Naive thymus-derived CD8-positive, alpha-beta T cell (primary cell): Measurements from ENCODE around the gene MBD5. TPM values are rescaled to one million over a fixed set of nuclear protein-coding genes. Genes with fewer than 3 reads are reported as not detected.
"Not testable (repeated sequence)": the region's sequence is repeated elsewhere in the genome, so short reads cannot be mapped to it uniquely, and the experiment has no call there.

Source experiments
- ATAC-seq, 2 donors: fragments of 150-1000 bp; cut with Tn5 transposase in 1 of 2; sonication (Bioruptor Pico), chemical (Tn5 transposase) in 1 of 2; 1 replicate in 1 of 2; 2 replicates in 1 of 2; pipeline ENCODE4 v1.10.0; 2021; ENCODE audit warnings: mild to moderate bottlenecking in 2 of 2, moderate library complexity in 2 of 2
- POLR2A ChIA-PET: fragments of 350-600 bp; sonication (Branson Sonifier 250); formaldehyde crosslinking; loops from one replicate; lab custom pipeline; 2021; ENCODE audit warnings: antibody characterized with exemption; lab: Charles Lee
- DNase-seq, 10 donors: peaks; one replicate each; pipeline versions ENCODE4 v3.0.0 to v3.0.0-alpha.2; 2020 to 2022
- H3K27ac Mint-ChIP-seq, 10 donors: one replicate each; pipeline ENCODE4 v1.8.0; 2020 to 2022; ENCODE audit warnings: mild to moderate bottlenecking in 10 of 10, mixed read lengths in 10 of 10, moderate library complexity in 4 of 10, inconsistent platforms in 1 of 10
- H3K27me3 Mint-ChIP-seq, 5 donors: one replicate each; pipeline ENCODE4 v1.8.0; 2021 to 2022; ENCODE audit warnings: mixed read lengths in 5 of 5
- H3K36me3 Mint-ChIP-seq, 3 donors: one replicate each; pipeline ENCODE4 v1.8.0; 2020 to 2022; ENCODE audit warnings: mixed read lengths in 3 of 3, mild to moderate bottlenecking in 2 of 3, inconsistent platforms in 1 of 3
- H3K4me1 Mint-ChIP-seq, 4 donors: one replicate each; pipeline ENCODE4 v1.8.0; 2021 to 2022; ENCODE audit warnings: mixed read lengths in 4 of 4
- H3K4me3 Mint-ChIP-seq, 10 donors: one replicate each; pipeline ENCODE4 v1.8.0; 2020 to 2022; ENCODE audit warnings: mild to moderate bottlenecking in 10 of 10, mixed read lengths in 10 of 10, moderate library complexity in 6 of 10, inconsistent platforms in 1 of 10
- H3K9me3 Mint-ChIP-seq, 9 donors: one replicate each; pipeline ENCODE4 v1.8.0; 2020 to 2022; ENCODE audit warnings: mixed read lengths in 9 of 9, mild to moderate bottlenecking in 3 of 9, inconsistent platforms in 1 of 9, moderate library complexity in 1 of 9
- polyA plus RNA-seq, 3 donors: library from polyadenylated mRNA; unstranded; fragments of 300-500 nt; fragmentation: Illumina TruSeq; gene quantifications; one replicate each; pipeline ENCODE4 v1.2.3, GENCODE V29; 2021
- total RNA-seq, 8 experiments: library from RNA in 2 of 8; stranded (reverse) in 2 of 8; gene quantifications; one replicate each; pipeline ENCODE4 v1.2.3 and lab custom pipeline; 2021 to 2026

Gene MBD5
- total and polyA plus RNA-seq, 5 experiments from 2014 or later = 11.7 to 54.1 (median 17.9) TPM

- POLR2A ChIA-PET = interaction anchor here (1.4 to 2.3 kb wide), 3 partner anchors 8 to 14 kb away, joined by 3 to 8 read pairs (median 6); no protein-coding TSS in a partner anchor
- Mint-ChIP-seq H3K36me3 (no peaks in the 10 kb centered on the region), H3K27ac (peak overlapping the region in 3 of 10 donors; percentile 36 to 79 (median 73)), H3K4me1 (peaks cover 38 to 85% (median 56%) of the 10 kb centered on the region in 4 donors), H3K9me3 (no peaks in the 10 kb centered on the region), H3K27me3 (no peaks in the 10 kb centered on the region), H3K4me3 (no peak overlapping the region)
- DNase-seq (no peak), ATAC-seq (no peak)
Observed at GRCh38 chr2:148533004-148533403, 512.1 kb downstream of the MBD5 start.

GRCh38 chr2:148533685-148534084 lies 512.8 kb downstream of the MBD5 start:
- Mint-ChIP-seq H3K9me3 (no peaks in the 10 kb centered on the region), H3K27me3 (no peaks in the 10 kb centered on the region), H3K4me1 (peaks cover 38 to 85% (median 55%) of the 10 kb centered on the region in 4 donors), H3K4me3 (peak overlapping the region in 1 of 10 donors; percentile 48), H3K36me3 (no peaks in the 10 kb centered on the region), H3K27ac (peak overlapping the region in 4 of 10 donors; percentile 0 to 79 (median 54))
- ATAC-seq (no peak), DNase-seq (no peak)
- POLR2A ChIA-PET = interaction anchor here (1.3 to 2.3 kb wide), 3 partner anchors 9 to 13 kb away, joined by 4 to 8 read pairs (median 6); no protein-coding TSS in a partner anchor

GRCh38 chr2:148534416-148535204 lies 513.7 kb downstream of the MBD5 start:
- Mint-ChIP-seq H3K4me1 (peaks cover 35 to 85% (median 53%) of the 10 kb centered on the region in 4 donors), H3K4me3 (no peak overlapping the region), H3K36me3 (no peaks in the 10 kb centered on the region), H3K27me3 (no peaks in the 10 kb centered on the region), H3K27ac (peak overlapping the region in 6 of 10 donors; percentile 0 to 83 (median 56)), H3K9me3 (no peaks in the 10 kb centered on the region)
- ATAC-seq (no peak), DNase-seq (no peak)
- POLR2A ChIA-PET = interaction anchor here (1.3 to 2.3 kb wide), 3 partner anchors 10 to 14 kb away, joined by 4 to 8 read pairs (median 6); no protein-coding TSS in a partner anchor

GRCh38 chr2:148538375-148538774 lies 517.5 kb downstream of the MBD5 start:
- DNase-seq = peak in 1 of 10 donors; percentile 16
- ATAC-seq = peak; percentile 60 to 65
- H3K36me3 Mint-ChIP-seq = no peaks in the 10 kb centered on the region
- H3K4me3 Mint-ChIP-seq = peak overlapping the region in 3 of 10 donors; percentile 14 to 33 (median 15)
- peak overlapping the region; percentile 44 to 95 (median 78) for H3K27ac Mint-ChIP-seq
- POLR2A ChIA-PET = interaction anchor here (0.5 to 6.9 kb wide), 6 partner anchors 8 to 55 kb away, joined by 3 to 62 read pairs (median 8); no protein-coding TSS in a partner anchor
- H3K4me1 Mint-ChIP-seq = peaks cover 31 to 74% (median 55%) of the 10 kb centered on the region in 4 donors
- H3K9me3 Mint-ChIP-seq = no peaks in the 10 kb centered on the region
- H3K27me3 Mint-ChIP-seq = no peaks in the 10 kb centered on the region

GRCh38 chr2:148540022-148540421 lies 519.1 kb downstream of the MBD5 start:
- Mint-ChIP-seq H3K36me3 (no peaks in the 10 kb centered on the region), H3K4me3 (peak overlapping the region in 9 of 10 donors; percentile 25 to 83 (median 70)), H3K27ac (peak overlapping the region; percentile 71 to 95 (median 88)), H3K27me3 (no peaks in the 10 kb centered on the region), H3K4me1 (peaks cover 29 to 57% (median 48%) of the 10 kb centered on the region in 4 donors), H3K9me3 (no peaks in the 10 kb centered on the region)
- DNase-seq = peak in 3 of 10 donors; percentile 20 to 45 (median 40)
- POLR2A ChIA-PET = interaction anchor here (1.2 to 6.9 kb wide), 6 partner anchors 9 to 22 kb away, joined by 3 to 62 read pairs (median 8); no protein-coding TSS in a partner anchor
- peak; percentile 84 to 85 for ATAC-seq

- no peak for DNase-seq
- peak overlapping the region in 3 of 10 donors; percentile 87 to 95 (median 92) for H3K27ac Mint-ChIP-seq
- POLR2A ChIA-PET = interaction anchor here (1.4 to 6.9 kb wide), 3 partner anchors 14 to 19 kb away, joined by 3 to 62 read pairs (median 8); no protein-coding TSS in a partner anchor
- ATAC-seq = no peak
- H3K4me3 Mint-ChIP-seq = peak overlapping the region in 1 of 10 donors; percentile 77
- H3K9me3 Mint-ChIP-seq = no peaks in the 10 kb centered on the region
- no peaks in the 10 kb centered on the region for H3K27me3 Mint-ChIP-seq
- H3K36me3 Mint-ChIP-seq = no peaks in the 10 kb centered on the region
- H3K4me1 Mint-ChIP-seq = peaks cover 33 to 68% (median 60%) of the 10 kb centered on the region in 4 donors
Observed at GRCh38 chr2:148541792-148542191, 520.9 kb downstream of the MBD5 start.

- no peak for ATAC-seq
- H3K4me3 Mint-ChIP-seq = no peak overlapping the region
- POLR2A ChIA-PET = interaction anchor here (1.0 to 1.4 kb wide), 3 partner anchors 16 to 21 kb away, joined by 3 read pairs; no protein-coding TSS in a partner anchor
- H3K27ac Mint-ChIP-seq = peak overlapping the region in 5 of 10 donors; percentile 14 to 72 (median 53)
- H3K36me3 Mint-ChIP-seq = no peaks in the 10 kb centered on the region
- peaks cover 36 to 76% (median 64%) of the 10 kb centered on the region in 4 donors for H3K4me1 Mint-ChIP-seq
- DNase-seq = no peak
- no peaks in the 10 kb centered on the region for H3K9me3 Mint-ChIP-seq
- no peaks in the 10 kb centered on the region for H3K27me3 Mint-ChIP-seq
Observed at GRCh38 chr2:148542614-148543013, 521.7 kb downstream of the MBD5 start.

GRCh38 chr2:148543088-148543540 lies 522.2 kb downstream of the MBD5 start:
- not testable (repeated sequence) for H3K36me3 Mint-ChIP-seq, DNase-seq, ATAC-seq, H3K27me3 Mint-ChIP-seq, H3K4me3 Mint-ChIP-seq, H3K9me3 Mint-ChIP-seq
- H3K4me1 Mint-ChIP-seq = peaks cover 32 to 74% (median 63%) of the 10 kb centered on the region in 4 donors
- peak overlapping the region in 3 of 10 donors; percentile 14 to 53 (median 34) for H3K27ac Mint-ChIP-seq
- POLR2A ChIA-PET = interaction anchor here (1.0 kb wide), 2 partner anchors 16 to 21 kb away, joined by 3 read pairs; no protein-coding TSS in a partner anchor

GRCh38 chr2:148545390-148546256 lies 524.7 kb downstream of the MBD5 start:
- Mint-ChIP-seq H3K4me1 (peaks cover 21 to 51% (median 40%) of the 10 kb centered on the region in 4 donors), H3K9me3 (no peaks in the 10 kb centered on the region), H3K27me3 (no peaks in the 10 kb centered on the region), H3K27ac (peak overlapping the region in 2 of 10 donors; percentile 41 to 68), H3K36me3 (no peaks in the 10 kb centered on the region), H3K4me3 (peak overlapping the region in 2 of 10 donors; percentile 62 to 67)
- no peak for ATAC-seq
- DNase-seq = no peak
- POLR2A ChIA-PET = interaction anchor here (0.6 to 1.5 kb wide), 4 partner anchors 8 to 22 kb away, joined by 3 to 6 read pairs (median 4); no protein-coding TSS in a partner anchor

- Mint-ChIP-seq H3K27ac (peak overlapping the region in 4 of 10 donors; percentile 6 to 81 (median 24)), H3K4me3 (peak overlapping the region in 5 of 10 donors; percentile 17 to 67 (median 62)), H3K36me3 (no peaks in the 10 kb centered on the region), H3K4me1 (peaks cover 16 to 45% (median 33%) of the 10 kb centered on the region in 4 donors), H3K9me3 (no peaks in the 10 kb centered on the region), H3K27me3 (no peaks in the 10 kb centered on the region)
- POLR2A ChIA-PET = interaction anchor here (0.6 to 1.5 kb wide), 6 partner anchors 8 to 97 kb away, joined by 3 to 6 read pairs (median 4); no protein-coding TSS in a partner anchor
- no peak for ATAC-seq
- no peak for DNase-seq
Observed at GRCh38 chr2:148546270-148546669, 525.4 kb downstream of the MBD5 start.

GRCh38 chr2:148548716-148549400 lies 528.0 kb downstream of the MBD5 start:
- Mint-ChIP-seq H3K4me3 (no peak overlapping the region), H3K27ac (no peak overlapping the region), H3K4me1 (peaks cover 13 to 35% (median 27%) of the 10 kb centered on the region in 4 donors), H3K27me3 (no peaks in the 10 kb centered on the region), H3K36me3 (no peaks in the 10 kb centered on the region), H3K9me3 (no peaks in the 10 kb centered on the region)
- DNase-seq (no peak), ATAC-seq (no peak)
- POLR2A ChIA-PET = no interaction called here
